ENCODE measurements around the gene LBHD2.

LBHD2 gene

DNA sequence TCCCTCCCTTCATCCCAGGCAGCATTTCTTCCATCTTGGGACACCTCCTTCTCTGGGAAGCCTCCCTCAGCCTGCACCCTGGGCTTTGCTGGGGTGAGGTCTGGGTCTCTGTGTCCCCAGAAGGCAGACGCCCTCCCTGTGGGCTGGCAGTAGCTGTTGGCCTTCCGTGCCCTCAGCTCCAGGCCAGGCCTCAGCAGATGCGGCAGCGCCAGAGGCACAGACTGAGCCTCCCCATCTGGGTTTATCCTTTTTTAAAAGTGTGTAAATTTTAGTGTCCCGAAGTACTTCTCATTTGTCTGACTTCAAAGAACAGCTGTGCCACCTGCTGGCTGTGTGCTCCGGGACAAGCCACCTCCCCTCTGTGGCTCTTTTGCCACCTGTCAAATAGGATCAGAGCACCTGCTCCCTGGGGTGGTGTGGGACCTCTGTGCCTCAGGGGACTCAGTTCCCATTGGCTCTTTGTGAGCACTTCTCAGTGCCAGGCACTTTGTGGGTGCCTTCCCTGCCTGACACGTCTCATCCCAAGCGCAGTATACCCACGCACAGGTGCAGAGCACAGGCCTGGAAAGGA, 21.7 kb downstream of the LBHD2 start:
- no peak for DNase-seq (ENCODE audit: low spot score)

DNA sequence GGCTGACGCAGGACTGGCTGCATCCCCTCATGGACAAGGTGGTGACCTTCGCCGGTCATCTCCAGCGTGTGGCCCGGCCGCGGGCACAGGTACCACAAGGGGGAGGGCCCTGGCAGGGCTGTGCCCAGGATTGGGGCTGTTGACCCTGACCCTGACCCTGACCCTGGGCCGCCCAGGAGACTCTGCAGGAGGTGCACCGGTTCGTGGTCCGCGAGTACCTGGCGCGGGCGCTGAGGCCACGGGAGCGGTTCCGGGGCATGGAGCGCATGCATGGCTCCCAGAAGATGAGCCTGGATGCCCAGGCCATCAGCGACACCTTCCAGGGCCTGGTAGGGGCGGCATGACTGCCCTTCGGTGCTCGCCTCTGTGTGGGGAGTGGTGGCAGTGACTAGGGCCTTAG, 23.4 kb downstream of the LBHD2 start:
- no peak for DNase-seq (ENCODE audit: low spot score)
- ChIA-PET POLR2A (ENCODE audit: low non-redundant PET) (no interaction called here), CTCF (interaction anchor here (4.3 kb wide), 1 partner anchor 184 kb away, joined by 69 read pairs; no protein-coding TSS in a partner anchor)
- TF ChIP-seq, protein P1, sequence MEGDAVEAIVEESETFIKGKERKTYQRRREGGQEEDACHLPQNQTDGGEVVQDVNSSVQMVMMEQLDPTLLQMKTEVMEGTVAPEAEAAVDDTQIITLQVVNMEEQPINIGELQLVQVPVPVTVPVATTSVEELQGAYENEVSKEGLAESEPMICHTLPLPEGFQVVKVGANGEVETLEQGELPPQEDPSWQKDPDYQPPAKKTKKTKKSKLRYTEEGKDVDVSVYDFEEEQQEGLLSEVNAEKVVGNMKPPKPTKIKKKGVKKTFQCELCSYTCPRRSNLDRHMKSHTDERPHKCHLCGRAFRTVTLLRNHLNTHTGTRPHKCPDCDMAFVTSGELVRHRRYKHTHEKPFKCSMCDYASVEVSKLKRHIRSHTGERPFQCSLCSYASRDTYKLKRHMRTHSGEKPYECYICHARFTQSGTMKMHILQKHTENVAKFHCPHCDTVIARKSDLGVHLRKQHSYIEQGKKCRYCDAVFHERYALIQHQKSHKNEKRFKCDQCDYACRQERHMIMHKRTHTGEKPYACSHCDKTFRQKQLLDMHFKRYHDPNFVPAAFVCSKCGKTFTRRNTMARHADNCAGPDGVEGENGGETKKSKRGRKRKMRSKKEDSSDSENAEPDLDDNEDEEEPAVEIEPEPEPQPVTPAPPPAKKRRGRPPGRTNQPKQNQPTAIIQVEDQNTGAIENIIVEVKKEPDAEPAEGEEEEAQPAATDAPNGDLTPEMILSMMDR (conservative IDR thresholded peaks at IDR 0.05; ENCODE audit: low read depth), result no peak
- no peak overlapping the region for H3K27ac ChIP-seq

More for the DNA sequence above, 21.7 kb downstream of the LBHD2 start:
- TF ChIP-seq, protein P1 (conservative IDR thresholded peaks at IDR 0.05; ENCODE audit: low read depth), result no peak
- ChIA-PET POLR2A (ENCODE audit: low non-redundant PET) (no interaction called here), CTCF (interaction anchor here (0.5 to 4.3 kb wide), 29 partner anchors 7 to 511 kb away, joined by 3 to 69 read pairs (median 5); partner anchors contain the start of genes LBHD2 and TNFAIP2)
- peak overlapping the region; percentile 26 for H3K27ac ChIP-seq

DNA sequence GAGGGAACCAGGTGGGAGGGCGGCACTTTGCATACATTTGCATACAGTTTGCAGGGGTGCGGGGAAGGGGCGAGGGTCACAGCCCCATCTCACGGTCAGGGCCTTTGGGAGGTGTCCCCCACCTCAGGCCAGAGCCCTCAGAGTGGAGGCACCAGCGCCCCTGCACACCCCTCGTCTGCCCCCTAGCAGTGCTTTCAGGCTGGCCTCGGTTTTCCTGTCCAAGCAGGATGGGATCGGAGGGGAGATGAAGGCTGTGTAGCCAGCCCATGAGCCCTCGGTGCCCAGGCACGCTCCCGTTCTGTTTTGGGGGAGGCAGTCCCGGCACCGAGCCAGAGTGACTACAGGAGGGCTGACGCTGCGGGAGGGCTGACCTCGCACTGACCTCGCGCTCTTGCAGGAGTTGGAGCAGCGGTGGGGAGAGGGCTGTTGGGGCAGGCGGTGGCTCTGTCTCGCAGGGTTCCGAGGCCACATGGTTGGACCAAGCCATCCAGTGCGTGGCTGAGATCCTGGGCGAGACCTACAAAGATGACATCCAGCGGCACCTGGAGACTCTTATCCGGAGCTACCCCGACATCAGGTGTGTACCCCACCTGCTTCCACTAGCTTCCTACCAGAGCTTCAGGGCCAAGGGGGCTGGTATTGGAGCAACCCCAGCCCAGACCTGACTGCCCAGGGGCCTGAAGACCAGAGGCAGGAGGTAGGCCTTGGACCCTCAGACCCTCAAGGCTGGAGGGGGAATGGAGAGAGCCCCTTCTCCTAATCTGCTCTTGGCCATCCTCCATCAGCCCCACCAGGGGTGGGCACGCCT, 24.1 kb downstream of the LBHD2 start:
- DNase-seq (ENCODE audit: low spot score), result no peak
- ChIA-PET POLR2A (ENCODE audit: low non-redundant PET) (no interaction called here), CTCF (interaction anchor here (1.2 kb wide), 1 partner anchor 19 kb away, joined by 3 read pairs; no protein-coding TSS in a partner anchor)
- TF ChIP-seq, protein P1 (conservative IDR thresholded peaks at IDR 0.05; ENCODE audit: low read depth), result no peak
- peak overlapping the region; percentile 46; the same call in 1 of the 2 replicates for H3K27ac ChIP-seq

DNA sequence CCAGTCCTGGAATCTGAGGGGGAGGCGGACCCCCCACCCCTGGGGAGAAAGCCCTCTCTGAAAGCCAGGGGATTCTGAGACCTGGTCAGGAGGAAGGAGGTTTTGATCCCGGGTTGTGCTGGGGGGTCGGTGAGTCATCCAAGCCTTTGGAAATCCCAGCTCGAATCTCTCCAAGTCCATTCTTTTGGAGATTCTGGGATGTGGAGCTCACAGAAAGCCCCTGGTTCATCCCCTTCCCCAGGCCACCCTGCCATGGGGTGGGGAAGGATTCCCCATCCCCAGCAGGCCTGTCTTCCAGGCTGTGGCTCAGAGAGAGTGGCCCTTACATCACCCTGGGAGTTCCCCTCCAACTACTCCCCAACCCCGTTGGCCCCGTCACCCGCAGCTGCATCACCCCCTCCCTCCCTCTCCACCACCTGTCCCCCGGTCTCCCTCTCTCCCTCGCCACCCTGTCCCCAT, 24.8 kb downstream of the LBHD2 start:
- ChIA-PET CTCF (interaction anchor here (1.2 kb wide), 1 partner anchor 18 kb away, joined by 3 read pairs; no protein-coding TSS in a partner anchor), POLR2A (ENCODE audit: low non-redundant PET) (no interaction called here)
- TF ChIP-seq, protein P1 (conservative IDR thresholded peaks at IDR 0.05; ENCODE audit: low read depth), result no peak
- H3K27ac ChIP-seq, result peak overlapping the region; percentile 46; the same call in 1 of the 2 replicates
- no peak for DNase-seq (ENCODE audit: low spot score)

DNA sequence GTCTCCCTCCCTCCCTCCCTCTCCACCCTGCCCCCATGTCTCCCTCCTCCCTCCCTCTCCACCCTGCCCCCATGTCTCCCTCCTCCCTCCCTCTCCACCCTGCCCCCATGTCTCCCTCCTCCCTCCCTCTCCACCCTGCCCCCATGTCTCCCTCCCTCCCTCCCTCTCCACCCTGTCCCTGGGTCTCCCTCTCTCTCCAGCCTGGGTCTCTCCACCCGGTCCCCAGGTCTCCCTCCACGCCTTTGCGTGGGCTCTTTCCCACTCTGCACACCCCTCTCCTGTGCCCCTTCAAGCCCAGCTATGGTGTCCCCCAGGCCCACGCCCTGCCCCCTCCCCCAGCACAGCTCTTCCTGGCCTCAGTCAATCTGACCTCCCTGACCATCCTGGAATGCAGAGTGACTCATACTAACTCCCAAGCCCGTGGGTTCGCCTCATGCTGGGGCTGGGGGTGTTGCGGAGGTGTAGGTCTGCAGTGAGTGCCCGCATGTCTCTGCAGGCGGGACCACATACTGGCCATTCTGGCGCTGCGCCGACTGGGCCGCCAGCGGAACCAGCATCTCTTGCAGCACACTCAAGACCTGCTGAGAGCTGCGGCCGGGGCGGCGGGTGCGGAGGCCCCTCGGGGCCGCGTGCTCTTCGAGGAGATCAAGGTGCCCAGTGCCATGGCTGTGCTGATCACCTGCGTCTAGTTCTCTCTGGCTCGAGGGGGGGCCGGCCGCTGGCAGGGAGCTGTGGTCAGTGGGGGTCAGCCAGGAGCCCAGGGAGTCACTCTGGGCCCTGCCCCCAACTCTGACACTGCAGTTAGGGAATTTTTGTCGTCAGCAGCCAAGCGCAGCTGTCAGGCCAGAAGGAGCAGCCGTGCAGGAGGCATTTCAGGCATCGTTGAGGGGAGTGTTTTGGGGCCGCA, 25.8 kb downstream of the LBHD2 start:
- DNase-seq (ENCODE audit: low spot score), result no peak
- POLR2A ChIA-PET (ENCODE audit: low non-redundant PET), result no interaction called here
- TF ChIP-seq, protein P1 (conservative IDR thresholded peaks at IDR 0.05; ENCODE audit: low read depth), result no peak
- H3K27ac ChIP-seq, result peak overlapping the region; percentile 62
- CTCF ChIA-PET, result interaction anchor here (0.5 to 0.6 kb wide), 3 partner anchors 149 to 281 kb away, joined by 3 to 4 read pairs (median 4); no protein-coding TSS in a partner anchor

Data from RWPE1 (cell line).